NCI-H187 (cell line): ENCODE data around the gene HSPBAP1.
"Not testable (repeated sequence)": the region's sequence is repeated elsewhere in the genome, so short reads cannot be mapped to it uniquely, and the experiment has no call there.

Experiments used
- DNase-seq, 2 experiments: peaks; one replicate each; lab custom pipeline; 2025; lab: John Stamatoyannopoulos, UW

HSPBAP1 gene

DNA sequence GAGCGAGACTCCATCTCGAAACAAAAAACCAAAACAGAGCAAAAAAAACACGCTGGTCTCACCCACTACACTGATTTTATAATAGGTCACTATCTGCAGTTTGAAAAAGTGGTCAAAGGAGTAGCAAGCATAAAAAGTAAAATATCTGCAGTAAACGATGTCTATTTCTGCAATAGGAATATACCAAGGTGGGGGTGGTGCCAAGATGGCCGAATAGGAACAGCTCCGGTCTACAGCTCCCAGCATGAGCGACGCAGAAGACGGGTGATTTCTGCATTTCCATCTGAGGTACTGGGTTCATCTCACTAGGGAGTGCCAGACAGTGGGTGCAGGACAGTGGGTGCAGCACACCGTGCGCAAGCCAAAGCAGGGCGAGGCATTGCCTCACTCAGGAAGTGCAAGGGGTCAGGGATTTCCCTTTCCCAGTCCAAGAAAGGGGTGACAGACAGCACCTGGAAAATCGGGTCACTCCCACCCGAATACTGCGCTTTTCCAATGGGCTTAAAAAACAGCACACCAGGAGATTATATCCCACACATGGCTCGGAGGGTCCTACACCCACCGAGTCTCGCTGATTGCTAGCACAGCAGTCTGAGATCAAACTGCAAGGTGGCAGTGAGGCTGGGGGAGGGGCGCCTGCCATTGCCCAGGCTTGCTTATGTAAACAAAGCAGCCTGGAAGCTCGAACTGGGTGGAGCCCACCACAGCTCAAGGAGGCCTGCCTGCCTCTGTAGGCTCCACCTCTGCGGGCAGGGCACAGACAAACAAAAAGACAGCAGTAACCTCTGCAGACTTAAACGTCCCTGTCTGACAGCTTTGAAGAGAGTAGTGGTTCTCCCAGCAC lies 60.7 kb downstream of the HSPBAP1 start:
- DNase-seq: not testable (repeated sequence)

GRCh38 chr3:122730240-122730639 lies 63.4 kb downstream of the HSPBAP1 start:
- DNase-seq: no peak

DNA sequence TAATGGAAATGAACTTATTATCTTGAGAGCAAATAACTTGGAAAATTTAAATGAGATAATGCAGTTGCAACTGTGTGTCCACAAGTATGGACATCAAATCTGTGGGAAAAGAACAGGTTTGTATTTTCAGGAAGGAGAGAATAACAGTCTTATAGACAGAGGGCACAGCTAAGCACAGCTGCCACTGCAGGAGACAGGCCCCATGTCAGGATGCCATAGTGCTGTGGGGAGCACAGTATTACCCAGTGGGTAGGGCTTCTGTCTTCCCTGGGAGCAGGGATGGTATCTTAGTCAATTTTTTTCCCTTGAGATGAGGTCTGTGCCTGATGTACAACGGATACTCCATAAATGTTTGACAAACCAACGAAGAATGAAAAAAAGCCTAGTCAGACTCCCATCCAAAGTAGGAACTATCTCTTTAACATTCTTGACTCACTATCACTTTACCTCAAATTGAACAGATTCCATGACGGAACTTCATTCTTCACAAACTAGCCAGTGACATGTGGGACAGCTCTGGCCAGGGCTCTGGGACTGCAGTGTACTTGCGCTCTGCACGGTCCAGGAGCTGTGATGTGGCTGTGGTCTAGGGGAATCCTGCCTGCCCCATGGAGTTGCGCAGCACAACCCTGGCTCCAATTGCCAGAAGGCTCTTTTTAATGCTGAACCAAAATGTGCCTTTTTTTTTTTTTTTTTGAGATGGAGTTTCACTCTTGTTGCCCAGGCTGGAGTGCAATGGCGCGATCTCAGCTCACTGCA lies 64.7 kb downstream of the HSPBAP1 start:
- no peak for DNase-seq

DNA sequence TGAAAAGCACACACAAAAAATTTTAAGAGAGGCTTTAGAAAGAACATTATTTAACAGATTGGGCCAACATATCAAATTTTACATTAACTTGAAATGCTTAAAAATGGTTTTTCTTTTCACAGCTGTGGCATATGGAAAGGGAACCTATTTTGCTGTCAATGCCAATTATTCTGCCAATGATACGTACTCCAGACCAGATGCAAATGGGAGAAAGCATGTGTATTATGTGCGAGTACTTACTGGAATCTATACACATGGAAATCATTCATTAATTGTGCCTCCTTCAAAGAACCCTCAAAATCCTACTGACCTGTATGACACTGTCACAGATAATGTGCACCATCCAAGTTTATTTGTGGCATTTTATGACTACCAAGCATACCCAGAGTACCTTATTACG lies 65.4 kb downstream of the HSPBAP1 start:
- DNase-seq: no peak

DNA sequence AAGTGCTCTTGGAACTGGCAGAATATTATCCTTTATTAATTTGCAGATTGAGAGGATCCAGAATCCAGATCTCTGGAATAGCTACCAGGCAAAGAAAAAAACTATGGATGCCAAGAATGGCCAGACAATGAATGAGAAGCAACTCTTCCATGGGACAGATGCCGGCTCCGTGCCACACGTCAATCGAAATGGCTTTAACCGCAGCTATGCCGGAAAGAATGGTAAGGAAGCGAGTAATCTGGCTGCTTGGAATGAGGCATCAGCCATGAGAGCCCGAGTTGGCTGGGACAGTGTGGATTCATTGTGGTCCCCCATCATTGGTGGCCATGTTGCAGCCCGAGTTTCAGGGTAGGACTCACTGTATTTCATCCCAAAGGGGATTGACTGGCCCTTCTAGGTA lies 65.9 kb downstream of the HSPBAP1 start:
- no peak for DNase-seq

DNA sequence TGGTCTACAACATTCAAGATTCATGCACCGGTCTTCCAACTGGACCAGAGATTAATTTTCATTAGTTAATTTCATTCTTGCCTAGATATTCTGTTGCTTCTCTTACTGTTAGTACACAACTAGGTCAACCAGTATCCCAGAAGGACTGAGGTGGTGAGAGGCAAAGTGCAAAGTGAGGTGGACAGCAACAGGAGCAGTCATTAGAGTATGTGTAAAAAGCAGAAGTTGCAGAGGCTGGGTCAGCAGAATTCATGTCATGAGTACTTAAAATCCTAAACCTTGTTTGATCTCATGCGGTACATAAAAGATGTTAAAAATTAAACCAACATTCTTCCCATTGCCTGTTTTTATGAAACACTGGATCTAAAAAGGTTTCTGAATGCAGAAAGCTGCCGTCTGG lies 66.3 kb downstream of the HSPBAP1 start:
- no peak for DNase-seq

GRCh38 chr3:122725106-122725505 lies 68.5 kb downstream of the HSPBAP1 start:
- DNase-seq: no peak

DNA sequence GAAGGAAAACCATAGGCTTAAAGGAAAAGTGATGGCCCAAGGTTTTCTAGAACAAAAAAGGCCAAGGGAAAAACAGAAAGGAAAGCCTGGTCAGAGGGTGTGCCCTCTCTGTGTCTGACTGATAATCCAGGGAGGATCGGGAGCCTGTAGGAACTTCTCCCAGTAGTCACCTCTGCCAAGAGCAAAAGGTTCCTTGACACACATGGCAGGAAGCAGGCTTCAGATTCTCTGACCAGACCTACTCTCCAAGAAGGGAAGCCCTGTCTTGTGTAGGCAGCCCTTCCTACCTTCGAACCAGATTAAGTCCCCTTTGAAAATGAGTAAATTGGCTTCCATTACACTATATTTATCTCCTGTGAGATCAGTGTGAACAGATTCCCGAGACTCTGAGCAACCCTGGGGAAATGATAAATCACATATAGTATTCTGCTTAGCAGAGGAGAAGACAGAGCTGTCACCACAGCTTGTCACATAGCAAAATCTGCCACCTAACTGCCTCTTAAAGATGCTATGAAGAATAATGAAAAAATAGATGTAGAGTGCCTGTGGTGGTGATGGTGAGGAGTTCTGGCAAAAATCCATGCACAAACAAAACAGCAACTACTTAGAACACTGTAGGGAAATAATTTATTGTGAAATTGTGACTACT lies 74.2 kb downstream of the HSPBAP1 start:
- no peak for DNase-seq

GRCh38 chr3:122716667-122717066 lies 77.0 kb downstream of the HSPBAP1 start:
- DNase-seq: no peak

GRCh38 chr3:122714273-122714672 lies 79.4 kb downstream of the HSPBAP1 start:
- no peak for DNase-seq

- DNase-seq: not testable (repeated sequence)
Measured at GRCh38 chr3:122710616-122711251, 82.9 kb downstream of the HSPBAP1 start.

GRCh38 chr3:122705379-122705778 lies 88.3 kb downstream of the HSPBAP1 start:
- DNase-seq: no peak

DNA sequence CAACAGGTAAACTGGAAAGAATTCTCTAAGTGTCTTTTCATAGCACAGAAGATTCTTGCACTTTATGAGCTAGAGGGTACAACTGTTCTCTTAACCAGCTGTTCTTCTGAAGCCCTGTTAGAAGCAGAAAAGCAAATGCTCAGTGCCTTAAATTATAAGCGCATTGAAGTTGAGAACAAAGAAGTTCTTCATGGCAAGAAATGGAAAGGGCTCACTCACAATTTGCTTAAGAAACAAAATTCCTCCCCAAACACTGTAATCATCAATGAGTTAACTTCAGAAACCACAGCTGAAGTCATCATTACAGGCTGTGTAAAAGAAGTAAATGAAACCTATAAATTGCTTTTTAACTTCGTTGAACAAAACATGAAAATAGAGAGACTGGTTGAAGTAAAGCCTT lies 93.4 kb downstream of the HSPBAP1 start:
- no peak for DNase-seq

- DNase-seq: no peak
Measured at GRCh38 chr3:122697952-122698620, 95.5 kb downstream of the HSPBAP1 start.

- no peak for DNase-seq
Measured at GRCh38 chr3:122695927-122696561, 97.6 kb downstream of the HSPBAP1 start.

DNA sequence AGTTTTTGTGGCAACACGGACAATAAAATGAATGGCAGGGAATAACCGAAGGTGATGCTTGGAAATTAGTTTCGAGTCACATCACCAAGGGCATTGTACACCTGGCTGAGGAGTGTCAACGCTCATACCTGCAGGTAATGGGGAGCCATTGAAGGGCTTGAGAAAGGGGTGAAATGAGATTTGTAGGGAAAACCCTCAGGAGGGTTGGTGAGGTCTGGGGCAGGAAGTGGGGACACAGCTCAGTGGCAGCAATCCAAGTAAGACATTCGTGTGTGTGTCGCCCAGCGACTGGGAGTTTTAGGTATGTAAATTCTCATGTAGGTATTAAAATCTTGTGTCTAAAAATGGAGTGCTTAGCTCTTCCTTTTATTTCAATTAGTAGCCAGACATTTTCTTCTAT lies 98.7 kb downstream of the HSPBAP1 start:
- DNase-seq: no peak

DNA sequence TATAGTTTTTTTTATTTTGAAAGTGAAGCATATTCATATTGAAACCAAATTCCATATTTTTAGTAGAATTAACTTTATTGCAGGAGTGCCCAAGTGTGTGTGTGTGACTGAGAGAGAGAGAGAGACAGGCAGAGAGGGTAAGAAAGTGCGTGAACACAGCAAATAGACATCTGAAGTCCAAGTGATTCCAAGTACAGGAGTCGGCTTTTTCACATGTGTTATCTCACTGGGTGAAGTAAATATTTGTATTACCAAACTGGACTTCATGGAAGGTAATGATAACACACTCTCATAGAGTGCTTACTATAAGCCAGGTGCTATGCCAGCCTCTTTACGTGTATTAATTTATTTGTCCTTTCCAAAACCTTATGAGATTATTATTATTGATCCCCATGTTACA lies 101.0 kb downstream of the HSPBAP1 start:
- no peak for DNase-seq

- no peak for DNase-seq
Measured at GRCh38 chr3:122691195-122691594, 102.4 kb downstream of the HSPBAP1 start.

GRCh38 chr3:122690096-122690495 lies 103.5 kb downstream of the HSPBAP1 start:
- no peak for DNase-seq
